HG02610 (cell line): ENCODE results near the gene CLEC17A.

Experiments used
- ATAC-seq: cut with Tn5 transposase; IDR thresholded peaks from one replicate; pipeline ENCODE4 v1.9.1; 2021; ENCODE audit warnings: mild to moderate bottlenecking, moderate library complexity; ENCODE audit not compliant: unreplicated experiment

CLEC17A gene

DNA sequence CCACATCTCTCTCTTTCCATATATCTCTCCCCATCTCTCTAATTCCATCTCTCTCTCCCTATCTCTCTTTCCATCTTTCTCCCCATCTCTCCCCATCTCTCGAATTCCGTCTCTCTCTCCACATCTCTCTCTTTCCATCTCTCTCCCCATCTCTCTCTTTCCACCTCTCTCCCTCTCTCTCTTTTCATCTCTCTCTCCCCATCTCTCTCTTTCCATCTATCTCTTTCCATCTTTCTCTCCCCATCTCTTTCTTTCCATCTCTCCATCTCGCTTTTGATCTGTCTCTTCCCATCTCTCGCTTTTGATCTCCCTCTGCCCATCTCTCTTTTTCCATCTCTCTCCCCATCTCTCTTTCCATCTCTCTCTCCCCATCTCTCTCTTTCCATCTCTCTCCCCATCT is 66.1 kb downstream of the CLEC17A start:
- no peak for ATAC-seq

GRCh38 chr19:14650161-14650560 is 67.3 kb downstream of the CLEC17A start:
- no peak for ATAC-seq

DNA sequence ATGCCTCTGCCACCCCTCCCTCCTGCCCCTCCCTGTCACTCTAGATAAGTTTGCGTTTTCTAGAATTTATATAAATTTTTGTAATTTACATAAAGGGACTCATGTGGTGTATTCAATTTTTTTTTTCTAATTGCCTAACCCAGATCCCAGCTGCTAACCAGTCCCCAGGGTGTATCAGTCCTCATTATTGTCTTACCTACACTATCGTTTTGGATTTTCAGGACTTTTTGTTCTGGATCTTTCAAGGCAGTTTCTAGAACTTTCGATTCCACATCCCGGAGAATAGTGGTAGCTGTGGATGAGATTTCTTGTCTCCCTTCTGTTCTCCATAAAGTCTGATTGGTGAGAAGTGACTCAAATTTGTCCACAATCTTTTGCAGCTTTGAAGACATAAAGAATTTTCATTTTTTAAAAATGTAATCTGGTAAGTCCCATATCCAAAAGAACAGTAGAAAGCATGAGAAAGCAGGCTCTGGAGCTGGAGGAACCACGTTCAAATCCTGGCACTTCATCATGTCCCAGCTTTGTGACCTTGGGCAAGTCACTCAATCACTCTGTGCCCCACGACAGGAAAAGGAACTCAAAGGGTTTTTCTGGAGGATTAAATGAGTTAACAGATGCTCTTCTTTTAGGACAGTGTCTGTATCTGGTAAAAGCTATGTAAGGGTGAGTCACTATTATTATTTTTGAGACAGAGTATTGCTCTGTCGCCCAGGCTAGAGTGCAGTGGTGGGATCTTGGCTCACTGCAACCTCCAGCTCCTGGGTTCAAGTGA is 72.1 kb downstream of the CLEC17A start:
- no peak for ATAC-seq

DNA sequence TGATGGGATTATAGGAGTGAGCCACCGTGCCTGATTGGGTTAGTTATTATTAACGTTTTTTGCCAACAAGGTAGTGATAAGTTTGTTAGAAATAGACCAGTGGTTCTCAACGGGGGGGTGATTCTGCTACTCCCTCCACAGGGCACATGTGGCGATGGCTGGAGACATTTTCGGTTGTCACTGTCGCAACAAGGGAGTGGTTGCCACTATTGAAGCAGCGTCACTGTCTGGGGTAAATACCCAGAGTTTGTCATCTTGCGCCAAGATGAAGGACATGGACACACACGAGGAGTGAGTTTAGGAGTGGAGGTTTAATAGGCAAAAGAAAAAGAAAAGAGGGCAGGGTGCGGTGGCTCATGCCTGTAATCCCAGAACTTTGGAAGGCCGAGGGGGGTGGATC is 72.8 kb downstream of the CLEC17A start:
- no peak for ATAC-seq

GRCh38 chr19:14659874-14660489 is 77.1 kb downstream of the CLEC17A start:
- ATAC-seq: no peak

GRCh38 chr19:14661372-14661924 is 78.6 kb downstream of the CLEC17A start:
- ATAC-seq: no peak
